ENCODE measurements around the gene RALGAPB. TPM values are rescaled to one million over a fixed set of nuclear protein-coding genes. Genes with fewer than 3 reads are reported as not detected.

RALGAPB gene
- total RNA-seq, 6 experiments from 2014 or later = 23.4 to 29.5 (median 26.7) TPM

DNA sequence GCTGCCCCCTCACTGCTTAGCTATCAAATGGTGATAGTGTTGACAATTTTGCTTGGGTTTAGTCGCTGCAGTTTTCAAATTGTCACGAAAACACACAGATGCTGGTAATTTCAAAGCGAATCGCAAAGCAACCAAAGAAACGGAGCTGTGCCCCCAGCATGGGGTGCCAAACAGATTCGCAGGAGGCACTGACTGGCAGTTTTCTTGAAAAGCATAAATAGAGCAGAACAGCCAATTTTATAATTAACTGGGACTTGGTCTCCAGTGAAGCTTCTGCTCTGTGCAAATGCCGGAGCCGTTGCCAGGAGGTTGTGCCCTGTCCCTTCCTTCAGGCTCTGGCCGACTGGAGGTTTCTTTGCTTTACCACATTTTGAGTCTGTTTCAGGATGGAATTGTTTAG is 147.8 kb downstream of the RALGAPB start:
- DNase-seq = no peak
- TF ChIP-seq CTCF (IDR thresholded peaks at IDR 0.05) = no peak
- H3K4me3 Mint-ChIP-seq = no peak overlapping the region
- peaks cover 18% of the 10 kb centered on the region for H3K27me3 Mint-ChIP-seq (ENCODE audit: insufficient read depth)
- no peak overlapping the region for H3K27ac Mint-ChIP-seq
- H3K4me1 Mint-ChIP-seq (ENCODE audit: low read depth) = peaks cover 21% of the 10 kb centered on the region
- H3K36me3 Mint-ChIP-seq (ENCODE audit: low read depth) = no peaks in the 10 kb centered on the region
- no peaks in the 10 kb centered on the region for H3K9me3 Mint-ChIP-seq

- peak; percentile 42 for DNase-seq
- no peak overlapping the region for H3K4me3 Mint-ChIP-seq
- H3K36me3 Mint-ChIP-seq (ENCODE audit: low read depth) = no peaks in the 10 kb centered on the region
- no peak overlapping the region for H3K27ac Mint-ChIP-seq
- peaks cover 11% of the 10 kb centered on the region for H3K4me1 Mint-ChIP-seq (ENCODE audit: low read depth)
- peaks cover 18% of the 10 kb centered on the region for H3K27me3 Mint-ChIP-seq (ENCODE audit: insufficient read depth)
- TF ChIP-seq CTCF (IDR thresholded peaks at IDR 0.05) = no peak
- H3K9me3 Mint-ChIP-seq = no peaks in the 10 kb centered on the region
These were observed 150.4 kb downstream of the RALGAPB start for GRCh38 chr20:38623061-38623460.

- peaks cover 18% of the 10 kb centered on the region for H3K27me3 Mint-ChIP-seq (ENCODE audit: insufficient read depth)
- H3K36me3 Mint-ChIP-seq (ENCODE audit: low read depth) = no peaks in the 10 kb centered on the region
- no peak overlapping the region for H3K27ac Mint-ChIP-seq
- no peak for DNase-seq
- no peak for TF ChIP-seq CTCF (IDR thresholded peaks at IDR 0.05)
- H3K9me3 Mint-ChIP-seq = no peaks in the 10 kb centered on the region
- H3K4me3 Mint-ChIP-seq = no peak overlapping the region
- H3K4me1 Mint-ChIP-seq (ENCODE audit: low read depth) = peaks cover 11% of the 10 kb centered on the region
These were observed 151.4 kb downstream of the RALGAPB start for GRCh38 chr20:38624084-38624483.

- peaks cover 14% of the 10 kb centered on the region for H3K27me3 Mint-ChIP-seq (ENCODE audit: insufficient read depth)
- H3K9me3 Mint-ChIP-seq = no peaks in the 10 kb centered on the region
- TF ChIP-seq CTCF (IDR thresholded peaks at IDR 0.05) = no peak
- H3K36me3 Mint-ChIP-seq (ENCODE audit: low read depth) = no peaks in the 10 kb centered on the region
- no peak overlapping the region for H3K4me3 Mint-ChIP-seq
- DNase-seq = no peak
- peaks cover 11% of the 10 kb centered on the region for H3K4me1 Mint-ChIP-seq (ENCODE audit: low read depth)
- no peak overlapping the region for H3K27ac Mint-ChIP-seq
These were observed 153.3 kb downstream of the RALGAPB start for GRCh38 chr20:38625896-38626295.

DNA sequence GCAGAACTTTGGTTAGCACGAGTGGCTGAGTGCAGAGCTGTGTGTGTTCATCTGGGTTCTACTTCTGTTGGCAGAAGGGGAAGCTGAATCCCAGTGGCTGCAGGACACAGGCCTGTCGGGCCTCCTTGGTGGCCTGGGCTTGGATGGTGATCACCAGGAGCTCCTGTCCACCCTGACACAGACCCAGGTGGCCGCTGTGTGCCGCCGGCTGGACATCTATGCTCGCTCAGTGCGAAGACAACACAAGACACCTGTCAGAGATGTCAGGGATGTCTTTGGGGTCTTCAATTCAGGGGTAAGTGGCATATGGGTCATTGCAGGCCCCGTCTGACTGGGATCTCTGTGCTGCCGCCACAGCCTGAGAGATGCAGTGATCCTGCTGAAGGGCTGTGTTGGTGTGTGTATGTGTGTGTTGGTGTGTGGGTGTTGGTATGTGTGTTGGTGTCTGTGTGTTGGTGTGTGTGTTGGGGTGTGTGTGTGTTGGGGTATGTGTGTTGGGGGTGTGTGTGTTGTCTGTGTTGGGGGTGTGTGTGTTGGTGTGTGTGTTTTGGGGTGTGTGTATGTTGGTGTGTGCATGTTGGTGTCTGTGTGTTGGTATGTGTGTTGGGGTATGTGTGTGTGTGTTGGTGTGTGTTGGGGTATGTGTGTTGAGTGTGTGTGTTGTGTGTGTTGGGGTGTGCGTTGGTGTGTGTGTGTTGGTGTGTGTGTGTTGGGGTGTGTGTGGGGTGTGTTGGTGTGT is 154.4 kb downstream of the RALGAPB start:
- no peak for TF ChIP-seq CTCF (IDR thresholded peaks at IDR 0.05)
- peaks cover 11% of the 10 kb centered on the region for H3K4me1 Mint-ChIP-seq (ENCODE audit: low read depth)
- H3K36me3 Mint-ChIP-seq (ENCODE audit: low read depth) = no peaks in the 10 kb centered on the region
- peaks cover 9% of the 10 kb centered on the region for H3K27me3 Mint-ChIP-seq (ENCODE audit: insufficient read depth)
- no peak for DNase-seq
- no peak overlapping the region for H3K27ac Mint-ChIP-seq
- H3K9me3 Mint-ChIP-seq = no peaks in the 10 kb centered on the region
- no peak overlapping the region for H3K4me3 Mint-ChIP-seq

Small RNA genes lying within 50 kb of the gene (microRNA-seq; reads per million reads assigned to microRNA genes)
- gene MIR548O2 = not detected

Other genes starting within 250 kb of the RALGAPB start
- 1 to 10 TPM; 1.2 to 4.4 (median 2.2) TPM for gene KIAA1755, start 212.1 kb upstream of the RALGAPB start, total RNA-seq (2021; fragmentation: NEBNext Ultra II Directional; extraction: Animal tissue kit (Norgen Biotek cat#: 25700))
- gene BPI, start 168.7 kb upstream of the RALGAPB start, total RNA-seq (2021; fragmentation: NEBNext Ultra II Directional; extraction: Animal tissue kit (Norgen Biotek cat#: 25700)) = not detected
- not detected for gene LBP, start 126.4 kb upstream of the RALGAPB start, total RNA-seq (2021; fragmentation: NEBNext Ultra II Directional; extraction: Animal tissue kit (Norgen Biotek cat#: 25700))
- gene SNHG17, start 37.5 kb upstream of the RALGAPB start, total RNA-seq (2021; fragmentation: NEBNext Ultra II Directional; extraction: Animal tissue kit (Norgen Biotek cat#: 25700)) = 10 to 100 TPM; 29.6 to 45.4 (median 32.0) TPM
- gene ADIG, start 108.4 kb downstream of the RALGAPB start, total RNA-seq (2021; fragmentation: NEBNext Ultra II Directional; extraction: Animal tissue kit (Norgen Biotek cat#: 25700)) = not detected
- under 1 TPM in 5 of 6 experiments, not detected in 1; 0.09 to 0.75 (median 0.48) TPM for gene ARHGAP40, start 129.0 kb downstream of the RALGAPB start, total RNA-seq (2021; fragmentation: NEBNext Ultra II Directional; extraction: Animal tissue kit (Norgen Biotek cat#: 25700))

Data from HFFc6 (cell line).